Ascending aorta (tissue), 2 donors: ENCODE data around the gene FAM131A. TPM values are rescaled to one million over a fixed set of nuclear protein-coding genes. Genes with fewer than 3 reads are reported as not detected.
A peak's percentile ranks its signal among the peaks of the same experiment; 100 is the strongest.

Experiments used
- DNase-seq, 2 donors: peaks; one replicate each; pipeline ENCODE4 v3.0.0-alpha.2; 2019; ENCODE audit warnings: low spot score in 2 of 2
- H3K27ac ChIP-seq, 2 donors: fragments of 200-600 bp; sonication (generic); one replicate each; pipeline ENCODE4 v1.5.1; 2016 to 2017; ENCODE audit warnings: mild to moderate bottlenecking in 1 of 2
- H3K27me3 ChIP-seq: fragments of 200-600 bp; sonication (generic); one replicate; pipeline ENCODE4 v1.5.1; 2017
- H3K36me3 ChIP-seq, 2 donors: fragments of 200-600 bp; sonication (generic); one replicate each; pipeline ENCODE4 v1.5.1; 2016
- H3K4me1 ChIP-seq, 2 donors: fragments of 200-600 bp; sonication (generic); one replicate each; pipeline ENCODE4 v1.5.1; 2016 to 2017; ENCODE audit warnings: mild to moderate bottlenecking in 1 of 2
- H3K4me3 ChIP-seq, 2 donors: fragments of 200-600 bp; sonication (generic); one replicate each; pipeline ENCODE4 v1.5.1; 2016 to 2017; ENCODE audit warnings: mild to moderate bottlenecking in 1 of 2
- H3K9me3 ChIP-seq, 2 donors: fragments of 200-600 bp; sonication (generic); one replicate each; pipeline ENCODE4 v1.5.1; 2016
- intact Hi-C: fragments of 100-400 bp; cut with DNase I; formaldehyde crosslinking; loops from one replicate; pipeline ENCODE4 v1.15.1; 2023
- total RNA-seq: library from RNA; depleted of rRNA; stranded (reverse); fragments of >200 nt; gene quantifications from one replicate; pipeline ENCODE4 v1.1.0, GENCODE V29; 2016
- TF ChIP-seq, protein P1 (sequence below), 3 experiments: fragments of 200-600 bp in 2 of 3; fragments of 450-650 bp in 1 of 3; sonication (generic) in 2 of 3; IDR thresholded peaks; one replicate each; pipeline ENCODE4 v1.5.1; 2016 to 2019; ENCODE audit warnings: antibody characterized with exemption in 3 of 3, mild to moderate bottlenecking in 1 of 3, moderate library complexity in 1 of 3

FAM131A gene
- total RNA-seq, 1 donor from 2014 or later, result 47.7 TPM

DNA sequence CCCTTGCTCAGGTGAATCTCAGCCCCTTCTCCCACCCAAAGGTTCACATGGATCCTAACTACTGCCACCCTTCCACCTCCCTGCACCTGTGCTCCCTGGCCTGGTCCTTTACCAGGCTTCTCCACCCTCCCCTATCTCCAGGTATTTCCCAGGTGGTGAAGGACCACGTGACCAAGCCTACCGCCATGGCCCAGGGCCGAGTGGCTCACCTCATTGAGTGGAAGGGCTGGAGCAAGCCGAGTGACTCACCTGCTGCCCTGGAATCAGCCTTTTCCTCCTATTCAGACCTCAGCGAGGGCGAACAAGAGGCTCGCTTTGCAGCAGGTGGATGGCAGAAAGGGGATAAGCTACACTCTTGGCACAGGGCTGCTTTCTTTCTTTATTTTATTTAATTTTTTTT is 4.5 kb downstream of the FAM131A start:
- TF ChIP-seq, protein P1, sequence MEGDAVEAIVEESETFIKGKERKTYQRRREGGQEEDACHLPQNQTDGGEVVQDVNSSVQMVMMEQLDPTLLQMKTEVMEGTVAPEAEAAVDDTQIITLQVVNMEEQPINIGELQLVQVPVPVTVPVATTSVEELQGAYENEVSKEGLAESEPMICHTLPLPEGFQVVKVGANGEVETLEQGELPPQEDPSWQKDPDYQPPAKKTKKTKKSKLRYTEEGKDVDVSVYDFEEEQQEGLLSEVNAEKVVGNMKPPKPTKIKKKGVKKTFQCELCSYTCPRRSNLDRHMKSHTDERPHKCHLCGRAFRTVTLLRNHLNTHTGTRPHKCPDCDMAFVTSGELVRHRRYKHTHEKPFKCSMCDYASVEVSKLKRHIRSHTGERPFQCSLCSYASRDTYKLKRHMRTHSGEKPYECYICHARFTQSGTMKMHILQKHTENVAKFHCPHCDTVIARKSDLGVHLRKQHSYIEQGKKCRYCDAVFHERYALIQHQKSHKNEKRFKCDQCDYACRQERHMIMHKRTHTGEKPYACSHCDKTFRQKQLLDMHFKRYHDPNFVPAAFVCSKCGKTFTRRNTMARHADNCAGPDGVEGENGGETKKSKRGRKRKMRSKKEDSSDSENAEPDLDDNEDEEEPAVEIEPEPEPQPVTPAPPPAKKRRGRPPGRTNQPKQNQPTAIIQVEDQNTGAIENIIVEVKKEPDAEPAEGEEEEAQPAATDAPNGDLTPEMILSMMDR (IDR thresholded peaks at IDR 0.05), result no peak
- Histone ChIP-seq H3K27me3 (no peaks in the 10 kb centered on the region), H3K9me3 (no peaks in the 10 kb centered on the region), H3K4me1 (peaks cover 7 to 16% of the 10 kb centered on the region in 2 donors), H3K27ac (no peak overlapping the region), H3K4me3 (no peak overlapping the region), H3K36me3 (peaks cover 35 to 44% of the 10 kb centered on the region in 2 donors)
- DNase-seq, result no peak
- intact Hi-C loops, result no loop called here

DNA sequence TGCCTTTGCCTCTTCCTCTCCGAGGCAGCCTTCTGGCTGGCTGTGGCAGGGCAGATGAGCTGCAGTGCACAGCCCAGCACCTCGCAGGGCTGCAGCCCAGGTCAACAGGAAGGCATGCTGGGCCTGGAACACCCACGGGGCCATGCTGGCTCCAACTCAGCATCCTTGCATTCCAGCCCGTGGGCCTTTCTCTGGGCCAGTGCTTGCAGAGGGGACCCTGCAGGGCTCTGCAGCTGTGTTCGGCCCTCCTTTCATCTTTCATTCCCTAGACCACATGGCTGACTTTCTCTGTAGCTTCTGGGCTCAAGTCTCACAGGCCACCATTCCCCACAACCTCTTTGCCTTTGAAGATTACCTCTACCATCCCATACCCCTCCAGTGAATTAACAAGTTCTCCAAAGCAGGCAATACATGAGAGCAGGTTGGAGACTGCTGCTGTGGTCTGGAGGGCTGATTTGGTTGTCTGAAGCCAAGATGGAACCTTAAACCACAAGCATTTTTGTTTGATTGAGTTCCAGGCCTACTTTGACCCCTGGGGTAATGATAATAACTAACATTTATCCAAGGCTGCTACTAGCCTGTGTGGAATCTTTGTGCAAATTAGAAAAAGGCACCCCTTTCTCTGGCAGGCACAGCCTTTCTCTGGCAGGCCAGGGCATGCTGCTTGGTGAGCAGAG is 5.9 kb downstream of the FAM131A start:
- peaks cover 35 to 44% of the 10 kb centered on the region in 2 donors for H3K36me3 ChIP-seq
- H3K4me3 ChIP-seq, result no peak overlapping the region
- H3K9me3 ChIP-seq, result no peaks in the 10 kb centered on the region
- intact Hi-C loops, result no loop called here
- TF ChIP-seq, protein P1 (IDR thresholded peaks at IDR 0.05), result no peak
- H3K4me1 ChIP-seq, result peaks cover 7 to 11% of the 10 kb centered on the region in 2 donors
- no peak for DNase-seq
- H3K27me3 ChIP-seq, result no peaks in the 10 kb centered on the region
- H3K27ac ChIP-seq, result no peak overlapping the region

DNA sequence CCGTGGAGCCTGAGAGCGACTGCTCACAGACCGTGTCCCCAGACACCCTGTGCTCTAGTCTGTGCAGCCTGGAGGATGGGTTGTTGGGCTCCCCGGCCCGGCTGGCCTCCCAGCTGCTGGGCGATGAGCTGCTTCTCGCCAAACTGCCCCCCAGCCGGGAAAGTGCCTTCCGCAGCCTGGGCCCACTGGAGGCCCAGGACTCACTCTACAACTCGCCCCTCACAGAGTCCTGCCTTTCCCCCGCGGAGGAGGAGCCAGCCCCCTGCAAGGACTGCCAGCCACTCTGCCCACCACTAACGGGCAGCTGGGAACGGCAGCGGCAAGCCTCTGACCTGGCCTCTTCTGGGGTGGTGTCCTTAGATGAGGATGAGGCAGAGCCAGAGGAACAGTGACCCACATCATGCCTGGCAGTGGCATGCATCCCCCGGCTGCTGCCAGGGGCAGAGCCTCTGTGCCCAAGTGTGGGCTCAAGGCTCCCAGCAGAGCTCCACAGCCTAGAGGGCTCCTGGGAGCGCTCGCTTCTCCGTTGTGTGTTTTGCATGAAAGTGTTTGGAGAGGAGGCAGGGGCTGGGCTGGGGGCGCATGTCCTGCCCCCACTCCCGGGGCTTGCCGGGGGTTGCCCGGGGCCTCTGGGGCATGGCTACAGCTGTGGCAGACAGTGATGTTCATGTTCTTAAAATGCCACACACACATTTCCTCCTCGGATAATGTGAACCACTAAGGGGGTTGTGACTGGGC is 7.3 kb downstream of the FAM131A start:
- Histone ChIP-seq H3K4me1 (peaks cover 0 to 2% of the 10 kb centered on the region in 2 donors), H3K27ac (peak overlapping the region in 1 of 2 donors; percentile 0), H3K27me3 (no peaks in the 10 kb centered on the region), H3K36me3 (peaks cover 35 to 44% of the 10 kb centered on the region in 2 donors), H3K9me3 (no peaks in the 10 kb centered on the region), H3K4me3 (no peak overlapping the region)
- intact Hi-C loops, result no loop called here
- TF ChIP-seq, protein P1 (IDR thresholded peaks at IDR 0.05), result no peak
- DNase-seq, result no peak

DNA sequence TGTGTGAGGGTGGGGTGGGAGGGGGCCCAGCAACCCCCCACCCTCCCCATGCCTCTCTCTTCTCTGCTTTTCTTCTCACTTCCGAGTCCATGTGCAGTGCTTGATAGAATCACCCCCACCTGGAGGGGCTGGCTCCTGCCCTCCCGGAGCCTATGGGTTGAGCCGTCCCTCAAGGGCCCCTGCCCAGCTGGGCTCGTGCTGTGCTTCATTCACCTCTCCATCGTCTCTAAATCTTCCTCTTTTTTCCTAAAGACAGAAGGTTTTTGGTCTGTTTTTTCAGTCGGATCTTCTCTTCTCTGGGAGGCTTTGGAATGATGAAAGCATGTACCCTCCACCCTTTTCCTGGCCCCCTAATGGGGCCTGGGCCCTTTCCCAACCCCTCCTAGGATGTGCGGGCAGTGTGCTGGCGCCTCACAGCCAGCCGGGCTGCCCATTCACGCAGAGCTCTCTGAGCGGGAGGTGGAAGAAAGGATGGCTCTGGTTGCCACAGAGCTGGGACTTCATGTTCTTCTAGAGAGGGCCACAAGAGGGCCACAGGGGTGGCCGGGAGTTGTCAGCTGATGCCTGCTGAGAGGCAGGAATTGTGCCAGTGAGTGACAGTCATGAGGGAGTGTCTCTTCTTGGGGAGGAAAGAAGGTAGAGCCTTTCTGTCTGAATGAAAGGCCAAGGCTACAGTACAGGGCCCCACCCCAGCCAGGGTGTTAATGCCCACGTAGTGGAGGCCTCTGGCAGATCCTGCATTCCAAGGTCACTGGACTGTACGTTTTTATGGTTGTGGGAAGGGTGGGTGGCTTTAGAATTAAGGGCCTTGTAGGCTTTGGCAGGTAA is 8.1 kb downstream of the FAM131A start:
- peak overlapping the region in 1 of 2 donors; percentile 0 for H3K27ac ChIP-seq

More for the DNA sequence above, 8.1 kb downstream of the FAM131A start:
- Histone ChIP-seq H3K27me3 (no peaks in the 10 kb centered on the region), H3K9me3 (no peaks in the 10 kb centered on the region), H3K36me3 (peaks cover 35 to 44% of the 10 kb centered on the region in 2 donors), H3K4me3 (no peak overlapping the region), H3K4me1 (no peaks in the 10 kb centered on the region)
- no peak for DNase-seq
- intact Hi-C loops, result no loop called here
- TF ChIP-seq, protein P1 (IDR thresholded peaks at IDR 0.05), result peak in 2 of 3 experiments; percentile 20 to 23
